CD8-positive, alpha-beta memory T cell (primary cell): ENCODE data around the gene CHMP1B. TPM values are rescaled to one million over a fixed set of nuclear protein-coding genes. Genes with fewer than 3 reads are reported as not detected.

Source experiments
- CTCF ChIA-PET: fragments of 350-600 bp; sonication (Branson Sonifier 250); formaldehyde crosslinking; loops from one replicate; lab custom pipeline; 2021; ENCODE audit warnings: antibody characterized with exemption; lab: Charles Lee
- POLR2A ChIA-PET: fragments of 350-600 bp; sonication (Branson Sonifier 250); formaldehyde crosslinking; loops from one replicate; lab custom pipeline; 2021; ENCODE audit warnings: antibody characterized with exemption; lab: Charles Lee
- DNase-seq, 5 donors: peaks; one replicate each; pipeline versions ENCODE4 v3.0.0 to v3.0.0-alpha.2; 2020 to 2022; ENCODE audit warnings: mixed read lengths in 1 of 5
- H3K27ac ChIP-seq: one replicate; pipeline ENCODE4 v1.7.0; 2013; ENCODE audit warnings: low read depth, mild to moderate bottlenecking, low read length, moderate library complexity
- H3K27me3 ChIP-seq: 2 replicates; pipeline ENCODE4 v1.7.0; 2013; ENCODE audit warnings: low read length, mild to moderate bottlenecking; ENCODE audit not compliant: insufficient read depth, poor library complexity, severe bottlenecking
- H3K36me3 ChIP-seq: 2 replicates; pipeline ENCODE4 v1.7.0; 2013; ENCODE audit warnings: mild to moderate bottlenecking, low read length, moderate library complexity; ENCODE audit not compliant: insufficient read depth
- H3K4me1 ChIP-seq: 2 replicates; pipeline ENCODE4 v1.7.0; 2013; ENCODE audit warnings: mild to moderate bottlenecking, low read length, moderate library complexity; ENCODE audit not compliant: insufficient read depth
- H3K4me3 ChIP-seq: 2 replicates; pipeline ENCODE4 v1.7.0; 2013; ENCODE audit warnings: mild to moderate bottlenecking, low read length
- H3K9me3 ChIP-seq: 2 replicates; pipeline ENCODE4 v1.7.0; 2013; ENCODE audit warnings: mild to moderate bottlenecking, low read length
- H3K27ac Mint-ChIP-seq, 8 donors: one replicate each; pipeline ENCODE4 v1.8.0; 2020 to 2021; ENCODE audit warnings: mixed read lengths in 8 of 8, mild to moderate bottlenecking in 6 of 8, inconsistent platforms in 3 of 8, moderate library complexity in 3 of 8
- H3K27me3 Mint-ChIP-seq, 2 donors: one replicate each; pipeline ENCODE4 v1.8.0; 2020 to 2021; ENCODE audit warnings: mixed read lengths in 2 of 2, mild to moderate bottlenecking in 1 of 2, moderate library complexity in 1 of 2
- H3K36me3 Mint-ChIP-seq, 3 donors: one replicate each; pipeline ENCODE4 v1.8.0; 2020 to 2021; ENCODE audit warnings: mixed read lengths in 3 of 3, inconsistent platforms in 1 of 3, mild to moderate bottlenecking in 1 of 3
- H3K4me1 Mint-ChIP-seq, 3 donors: one replicate each; pipeline ENCODE4 v1.8.0; 2020 to 2021; ENCODE audit warnings: mixed read lengths in 3 of 3, inconsistent platforms in 1 of 3, mild to moderate bottlenecking in 1 of 3
- H3K4me3 Mint-ChIP-seq, 7 donors: one replicate each; pipeline ENCODE4 v1.8.0; 2020 to 2021; ENCODE audit warnings: mixed read lengths in 7 of 7, mild to moderate bottlenecking in 6 of 7, moderate library complexity in 4 of 7, inconsistent platforms in 2 of 7
- H3K9me3 Mint-ChIP-seq, 5 donors: one replicate each; pipeline ENCODE4 v1.8.0; 2020 to 2022; ENCODE audit warnings: mixed read lengths in 5 of 5, mild to moderate bottlenecking in 3 of 5, moderate library complexity in 2 of 5, inconsistent platforms in 1 of 5
- polyA plus RNA-seq: library from polyadenylated mRNA; unstranded; fragments of 300-500 nt; fragmentation: Illumina TruSeq; gene quantifications from one replicate; pipeline ENCODE4 v1.2.3, GENCODE V29; 2021
- total RNA-seq, 2 experiments: library from RNA; stranded (reverse); gene quantifications; one replicate each; pipeline ENCODE4 v1.2.3, GENCODE V29; 2021

CHMP1B gene
- total and polyA plus RNA-seq, 3 experiments from 2014 or later: 24.5 to 55.2 (median 24.9) TPM

DNA sequence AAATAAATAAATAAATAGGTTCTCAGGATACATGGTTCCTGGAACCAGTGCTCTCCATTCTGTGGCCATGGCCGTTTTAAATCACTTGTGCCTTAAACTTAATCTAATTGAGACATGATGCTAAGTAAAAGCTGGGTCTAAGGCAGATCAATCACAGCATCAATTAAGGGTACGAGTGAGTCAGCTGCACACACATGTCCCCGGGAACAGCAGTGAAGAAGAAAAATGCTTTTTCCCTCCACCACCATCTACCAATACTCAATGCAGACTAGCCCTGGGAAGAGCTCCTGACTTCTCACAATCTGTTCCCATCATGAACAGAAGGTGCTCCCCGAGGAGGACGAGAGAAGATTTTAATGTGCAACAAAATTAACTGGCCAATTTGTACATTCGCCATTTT, 6.8 kb upstream of the CHMP1B start:
- H3K9me3 ChIP-seq: no peaks in the 10 kb centered on the region
- H3K4me1 ChIP-seq: no peaks in the 10 kb centered on the region
- CTCF ChIA-PET: interaction anchor here (1.5 kb wide), 1 partner anchor 93 kb away, joined by 3 read pairs; no protein-coding TSS in a partner anchor
- no peak for DNase-seq
- POLR2A ChIA-PET: no interaction called here
- Mint-ChIP-seq H3K9me3 (no peaks in the 10 kb centered on the region), H3K4me1 (peaks cover 0 to 10% (median 2%) of the 10 kb centered on the region in 3 donors), H3K27me3 (peaks cover 0 to 2% of the 10 kb centered on the region in 2 donors), H3K4me3 (no peak overlapping the region), H3K27ac (peak overlapping the region in 1 of 8 donors; percentile 49), H3K36me3 (no peaks in the 10 kb centered on the region)
- H3K36me3 ChIP-seq: no peaks in the 10 kb centered on the region
- H3K4me3 ChIP-seq: no peak overlapping the region
- H3K27me3 ChIP-seq: no peaks in the 10 kb centered on the region
- H3K27ac ChIP-seq: no peak overlapping the region

DNA sequence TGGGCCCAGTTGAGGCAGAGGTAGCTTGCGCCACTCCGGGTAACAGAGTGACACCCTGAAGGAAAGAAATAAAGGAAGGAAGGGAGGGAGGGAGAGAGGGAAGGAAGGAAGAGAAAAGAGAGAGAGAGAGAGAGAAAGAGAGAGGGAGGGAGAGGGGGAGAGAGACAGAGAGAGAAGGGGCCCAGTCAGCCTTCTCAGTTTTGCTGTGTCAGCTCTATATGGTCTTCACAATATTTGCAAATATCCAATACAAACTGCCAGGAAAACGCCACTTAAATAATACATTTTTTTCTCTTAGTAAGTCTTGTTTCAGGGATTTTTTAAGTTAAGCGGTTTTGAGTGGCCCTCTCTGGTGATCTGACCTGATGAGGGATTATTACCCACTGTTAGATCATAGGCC, 5.6 kb upstream of the CHMP1B start:
- Histone ChIP-seq H3K4me3 (no peak overlapping the region), H3K9me3 (no peaks in the 10 kb centered on the region), H3K36me3 (no peaks in the 10 kb centered on the region), H3K27ac (no peak overlapping the region), H3K4me1 (peaks cover 5% of the 10 kb centered on the region), H3K27me3 (no peaks in the 10 kb centered on the region)
- Mint-ChIP-seq H3K4me1 (peaks cover 10 to 23% (median 11%) of the 10 kb centered on the region in 3 donors), H3K36me3 (peaks cover 0 to 2% (median 0%) of the 10 kb centered on the region in 3 donors), H3K27me3 (peaks cover 0 to 2% of the 10 kb centered on the region in 2 donors), H3K4me3 (no peak overlapping the region), H3K27ac (peak overlapping the region in 1 of 8 donors; percentile 59), H3K9me3 (no peaks in the 10 kb centered on the region)
- POLR2A ChIA-PET: no interaction called here
- CTCF ChIA-PET: interaction anchor here (1.5 kb wide), 1 partner anchor 92 kb away, joined by 3 read pairs; no protein-coding TSS in a partner anchor
- no peak for DNase-seq

DNA sequence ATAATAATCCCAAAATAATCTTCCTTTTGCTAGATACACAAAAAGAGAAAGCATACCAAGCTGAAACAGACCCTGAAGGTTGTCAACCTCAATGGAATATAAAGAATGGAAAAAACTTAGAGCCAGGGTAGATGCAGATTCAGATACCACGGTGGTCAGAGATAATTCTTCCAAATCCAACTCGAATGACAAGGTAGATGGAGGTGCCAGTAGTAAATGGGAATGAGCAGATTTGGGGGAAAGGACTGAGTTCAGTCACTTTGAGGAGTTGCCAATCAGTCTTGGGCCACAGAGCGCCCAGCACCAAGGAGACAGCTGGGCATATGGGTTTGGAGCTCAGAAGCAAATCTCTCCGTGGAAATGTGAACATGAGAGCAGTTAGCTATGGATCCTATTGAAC, 3.4 kb upstream of the CHMP1B start:
- CTCF ChIA-PET: no interaction called here
- Histone ChIP-seq H3K27ac (no peak overlapping the region), H3K9me3 (no peaks in the 10 kb centered on the region), H3K4me3 (no peak overlapping the region), H3K36me3 (no peaks in the 10 kb centered on the region), H3K27me3 (no peaks in the 10 kb centered on the region), H3K4me1 (peaks cover 14% of the 10 kb centered on the region)
- H3K27ac Mint-ChIP-seq: peak overlapping the region; percentile 0 to 84 (median 26)
- no peaks in the 10 kb centered on the region for H3K9me3 Mint-ChIP-seq
- H3K4me3 Mint-ChIP-seq: peak overlapping the region in 1 of 7 donors; percentile 79
- POLR2A ChIA-PET: no interaction called here
- peaks cover 25 to 38% (median 29%) of the 10 kb centered on the region in 3 donors for H3K4me1 Mint-ChIP-seq
- H3K27me3 Mint-ChIP-seq: peaks cover 0 to 3% of the 10 kb centered on the region in 2 donors
- peaks cover 0 to 15% (median 0%) of the 10 kb centered on the region in 3 donors for H3K36me3 Mint-ChIP-seq
- DNase-seq: no peak

DNA sequence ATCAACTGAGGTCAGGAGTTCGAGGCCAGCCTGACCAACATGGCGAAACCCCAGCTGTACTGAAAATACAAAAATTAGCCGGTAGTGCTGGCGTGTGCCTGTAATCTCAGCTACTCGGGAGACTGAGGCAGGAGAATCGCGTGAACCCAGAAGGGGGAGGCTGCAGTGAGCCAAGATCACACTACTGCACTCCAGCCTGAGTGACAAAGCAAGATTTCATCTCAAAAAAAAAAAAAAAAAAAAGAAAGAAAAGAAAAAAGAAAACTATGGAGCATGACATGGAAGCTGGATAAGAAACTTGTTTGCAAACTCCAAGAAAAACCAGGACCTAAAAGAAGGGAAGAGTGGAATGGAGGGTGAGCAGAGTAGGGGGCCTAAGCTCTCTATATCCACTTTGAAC, 1.9 kb upstream of the CHMP1B start:
- ChIA-PET POLR2A (interaction anchor here (0.6 to 2.0 kb wide), 2 partner anchors 59 to 97 kb away, joined by 3 to 5 read pairs; partner anchors contain the start of gene MPPE1), CTCF (no interaction called here)
- H3K27ac ChIP-seq: no peak overlapping the region
- H3K36me3 Mint-ChIP-seq: peaks cover 0 to 21% (median 0%) of the 10 kb centered on the region in 3 donors
- peak overlapping the region in 6 of 7 donors; percentile 11 to 100 (median 78) for H3K4me3 Mint-ChIP-seq
- H3K9me3 Mint-ChIP-seq: no peaks in the 10 kb centered on the region
- DNase-seq: no peak
- H3K4me1 ChIP-seq: peaks cover 22% of the 10 kb centered on the region
- H3K4me3 ChIP-seq: no peak overlapping the region
- H3K36me3 ChIP-seq: no peaks in the 10 kb centered on the region
- peaks cover 32 to 53% (median 41%) of the 10 kb centered on the region in 3 donors for H3K4me1 Mint-ChIP-seq
- peak overlapping the region in 6 of 8 donors; percentile 97 to 100 (median 100) for H3K27ac Mint-ChIP-seq
- peaks cover 0 to 3% of the 10 kb centered on the region in 2 donors for H3K27me3 Mint-ChIP-seq
- H3K27me3 ChIP-seq: no peaks in the 10 kb centered on the region
- no peaks in the 10 kb centered on the region for H3K9me3 ChIP-seq

DNA sequence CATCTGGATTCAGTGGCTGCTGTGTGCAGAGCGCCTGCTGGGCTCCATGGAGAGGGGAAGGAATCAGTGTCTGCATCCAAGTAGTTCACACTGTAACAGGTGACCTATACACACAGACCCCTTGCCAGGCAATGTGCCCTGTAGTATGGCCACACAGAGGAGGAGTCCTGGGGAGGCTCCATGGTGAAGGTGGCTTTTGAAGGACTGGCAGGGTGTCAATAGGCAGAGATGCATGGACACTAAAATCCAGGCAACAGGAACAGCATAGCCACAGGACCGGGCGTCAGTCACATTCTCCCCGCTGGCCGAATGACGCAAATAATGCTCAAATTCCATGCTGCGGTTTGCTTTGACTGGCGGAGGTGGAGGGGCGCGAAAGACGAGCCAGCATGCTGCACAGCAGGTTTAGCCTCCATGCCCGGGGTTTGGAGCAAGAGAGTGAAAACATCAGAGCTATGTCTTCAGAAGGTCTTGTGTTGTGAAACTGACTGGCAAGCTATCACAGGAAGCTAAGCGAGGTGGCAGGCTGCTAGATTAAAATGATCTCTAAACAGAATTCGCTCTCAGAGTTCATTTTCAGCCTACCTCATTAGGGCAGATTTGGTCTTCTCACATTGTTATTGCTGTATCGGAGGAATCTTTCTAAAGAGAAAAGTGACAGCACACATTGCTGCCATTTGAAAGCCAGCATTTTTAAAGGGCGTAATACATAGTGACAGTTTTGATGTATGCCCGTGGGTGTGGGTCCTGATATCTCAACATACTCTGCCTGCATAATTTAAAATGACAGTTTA, 1.2 kb upstream of the CHMP1B start:
- H3K4me3 Mint-ChIP-seq: peak overlapping the region; percentile 99 to 100 (median 100)
- no peaks in the 10 kb centered on the region for H3K36me3 ChIP-seq
- H3K27ac ChIP-seq: peak overlapping the region; percentile 97
- peaks cover 0 to 3% of the 10 kb centered on the region in 2 donors for H3K27me3 Mint-ChIP-seq
- CTCF ChIA-PET: no interaction called here
- peak; percentile 58 to 76 (median 72) for DNase-seq
- peak overlapping the region; percentile 99 for H3K4me3 ChIP-seq
- peaks cover 0 to 25% (median 0%) of the 10 kb centered on the region in 3 donors for H3K36me3 Mint-ChIP-seq
- H3K4me1 Mint-ChIP-seq: peaks cover 34 to 60% (median 49%) of the 10 kb centered on the region in 3 donors
- peaks cover 22% of the 10 kb centered on the region for H3K4me1 ChIP-seq
- no peaks in the 10 kb centered on the region for H3K9me3 Mint-ChIP-seq
- H3K27ac Mint-ChIP-seq: peak overlapping the region; percentile 97 to 100 (median 100)
- POLR2A ChIA-PET: interaction anchor here (0.5 to 2.0 kb wide), 5 partner anchors 59 to 1882 kb away, joined by 3 to 5 read pairs (median 3); partner anchors contain the start of genes MPPE1 and PRELID3A
- no peaks in the 10 kb centered on the region for H3K9me3 ChIP-seq
- no peaks in the 10 kb centered on the region for H3K27me3 ChIP-seq

DNA sequence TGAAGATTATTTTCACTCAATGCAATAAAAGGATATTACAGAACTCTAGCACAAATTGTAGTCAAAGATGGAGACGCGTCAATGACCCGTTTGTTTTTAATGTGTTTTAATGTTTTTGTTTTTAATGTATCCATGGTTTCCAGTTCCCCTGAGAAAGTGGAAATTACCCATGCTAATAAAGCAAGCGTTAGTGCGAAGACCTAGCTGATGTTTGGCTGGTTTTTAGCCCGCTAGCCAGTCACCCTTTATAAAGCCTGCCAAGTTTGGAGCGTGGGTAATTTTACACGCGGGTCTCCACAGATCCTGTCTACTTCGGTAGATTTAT, 430 bp upstream of the CHMP1B start:
- CTCF ChIA-PET: interaction anchor here (1.6 kb wide), 1 partner anchor 189 kb away, joined by 3 read pairs; no protein-coding TSS in a partner anchor
- Mint-ChIP-seq H3K4me3 (peak overlapping the region; percentile 99 to 100 (median 100)), H3K4me1 (peaks cover 34 to 64% (median 54%) of the 10 kb centered on the region in 3 donors), H3K27ac (peak overlapping the region; percentile 97 to 100 (median 100)), H3K36me3 (peaks cover 0 to 30% (median 0%) of the 10 kb centered on the region in 3 donors), H3K9me3 (no peaks in the 10 kb centered on the region), H3K27me3 (peaks cover 0 to 3% of the 10 kb centered on the region in 2 donors)
- H3K4me3 ChIP-seq: peak overlapping the region; percentile 99
- no peaks in the 10 kb centered on the region for H3K27me3 ChIP-seq
- H3K9me3 ChIP-seq: no peaks in the 10 kb centered on the region
- POLR2A ChIA-PET: interaction anchor here (0.5 to 2.0 kb wide), 4 partner anchors 58 to 1882 kb away, joined by 3 to 5 read pairs (median 4); partner anchors contain the start of genes MPPE1 and PRELID3A
- DNase-seq: no peak
- H3K36me3 ChIP-seq: no peaks in the 10 kb centered on the region
- H3K27ac ChIP-seq: peak overlapping the region; percentile 97
- H3K4me1 ChIP-seq: peaks cover 22% of the 10 kb centered on the region

DNA sequence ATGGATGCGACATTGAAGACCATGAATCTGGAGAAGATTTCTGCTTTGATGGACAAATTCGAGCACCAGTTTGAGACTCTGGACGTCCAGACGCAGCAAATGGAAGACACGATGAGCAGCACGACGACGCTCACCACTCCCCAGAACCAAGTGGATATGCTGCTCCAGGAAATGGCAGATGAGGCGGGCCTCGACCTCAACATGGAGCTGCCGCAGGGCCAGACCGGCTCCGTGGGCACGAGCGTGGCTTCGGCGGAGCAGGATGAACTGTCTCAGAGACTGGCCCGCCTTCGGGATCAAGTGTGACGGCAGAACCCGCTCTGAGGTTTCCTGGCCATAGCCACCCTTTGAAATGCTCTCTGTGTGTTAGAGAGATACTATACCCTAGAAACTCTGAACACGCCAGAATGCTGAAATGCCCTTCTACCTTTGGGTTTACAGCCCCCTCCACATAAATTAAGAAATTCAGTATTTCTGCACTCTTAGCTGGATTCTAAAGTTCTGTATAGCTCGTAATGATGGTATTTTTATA, 659 bp downstream of the CHMP1B start:
- Histone ChIP-seq H3K27ac (peak overlapping the region; percentile 97), H3K4me1 (peaks cover 22% of the 10 kb centered on the region), H3K27me3 (no peaks in the 10 kb centered on the region), H3K36me3 (no peaks in the 10 kb centered on the region), H3K4me3 (peak overlapping the region; percentile 99), H3K9me3 (no peaks in the 10 kb centered on the region)
- CTCF ChIA-PET: interaction anchor here (1.6 kb wide), 1 partner anchor 188 kb away, joined by 3 read pairs; no protein-coding TSS in a partner anchor
- peaks cover 34 to 64% (median 54%) of the 10 kb centered on the region in 3 donors for H3K4me1 Mint-ChIP-seq
- no peaks in the 10 kb centered on the region for H3K9me3 Mint-ChIP-seq
- peak overlapping the region; percentile 99 to 100 (median 100) for H3K4me3 Mint-ChIP-seq
- peaks cover 0 to 34% (median 0%) of the 10 kb centered on the region in 3 donors for H3K36me3 Mint-ChIP-seq
- DNase-seq: peak; percentile 40 to 76 (median 55)
- H3K27ac Mint-ChIP-seq: peak overlapping the region; percentile 97 to 100 (median 100)
- H3K27me3 Mint-ChIP-seq: peaks cover 0 to 3% of the 10 kb centered on the region in 2 donors
- POLR2A ChIA-PET: interaction anchor here (0.6 to 1.3 kb wide), 3 partner anchors 55 to 1278 kb away, joined by 4 to 10 read pairs (median 5); partner anchors contain the start of gene MPPE1
